IMR-90 (cell line): ENCODE data around the gene FBH1. TPM values are rescaled to one million over a fixed set of nuclear protein-coding genes. Genes with fewer than 3 reads are reported as not detected.

Experiments used
- ATAC-seq: fragments of 200-7000 bp; cut with Tn5 transposase; 2 replicates; pipeline ENCODE4 v1.9.1; 2020; ENCODE audit warnings: low read depth, mild to moderate bottlenecking, moderate library complexity
- BruUV-seq: library from RNA; stranded (reverse); fragments of 400-500 nt; replicated peaks from 2 replicates; lab custom pipeline; 2021; lab: Mats Ljungman, UMichigan
- CTCF ChIA-PET: fragments of 300-600 bp; formaldehyde crosslinking; extraction: SDS; loops from one replicate; lab custom pipeline; 2021; ENCODE audit warnings: antibody characterized with exemption; lab: Yijun Ruan, JAX
- POLR2A ChIA-PET: fragments of 300-600 bp; sonication (Branson Sonifier 250); formaldehyde crosslinking; loops from one replicate; lab custom pipeline; 2022; ENCODE audit warnings: antibody characterized with exemption; ENCODE audit not compliant: unreplicated experiment; lab: Charles Lee
- DNase-seq: peaks from one replicate; pipeline ENCODE4 v3.0.0; 2013
- H2AFZ ChIP-seq: replicated peaks from 2 replicates; pipeline ENCODE3; 2013; ENCODE audit warnings: low read length, mild to moderate bottlenecking; ENCODE audit not compliant: poor library complexity
- H2AK5ac ChIP-seq: 2 replicates; pipeline ENCODE4 v1.6.1; 2013; ENCODE audit warnings: low read depth, low read length, inconsistent platforms
- H2AK9ac ChIP-seq: replicated peaks from 2 replicates; pipeline ENCODE3; 2013; ENCODE audit warnings: mild to moderate bottlenecking, low read depth, low read length, moderate library complexity; ENCODE audit not compliant: poor library complexity
- H2BK120ac ChIP-seq: 2 replicates; pipeline ENCODE4 v1.6.1; 2013; ENCODE audit warnings: low read depth, low read length, inconsistent platforms
- H2BK15ac ChIP-seq: 3 replicates; pipeline ENCODE4 v1.6.1; 2013; ENCODE audit warnings: low read depth, low read length, inconsistent platforms
- H2BK20ac ChIP-seq: 2 replicates; pipeline ENCODE4 v1.6.1; 2013; ENCODE audit warnings: low read depth, mild to moderate bottlenecking, inconsistent platforms, low read length, moderate library complexity
- H2BK5ac ChIP-seq: 2 replicates; pipeline ENCODE4 v1.6.1; 2013; ENCODE audit warnings: mild to moderate bottlenecking, low read depth, low read length, inconsistent platforms; ENCODE audit not compliant: poor library complexity, severe bottlenecking
- H3K14ac ChIP-seq: replicated peaks from 2 replicates; pipeline ENCODE4 v1.6.1; 2013; ENCODE audit warnings: low read depth, low read length, inconsistent platforms
- H3K18ac ChIP-seq: 2 replicates; pipeline ENCODE4 v1.6.1; 2013; ENCODE audit warnings: low read depth, low read length, control low read depth
- H3K23ac ChIP-seq: 2 replicates; pipeline ENCODE4 v1.6.1; 2013; ENCODE audit warnings: low read depth, low read length, inconsistent platforms
- H3K27ac ChIP-seq: 2 replicates; pipeline ENCODE4 v1.5.1; 2013; ENCODE audit warnings: mild to moderate bottlenecking, control low read depth, low read length; ENCODE audit not compliant: insufficient read depth
- H3K27me3 ChIP-seq: 2 replicates; pipeline ENCODE4 v1.6.1; 2013; ENCODE audit warnings: low read length; ENCODE audit not compliant: control insufficient read depth, insufficient read depth
- H3K36me3 ChIP-seq: 2 replicates; pipeline ENCODE4 v1.6.1; 2013; ENCODE audit warnings: low read length, mixed read lengths; ENCODE audit not compliant: control insufficient read depth, insufficient read depth
- H3K4ac ChIP-seq: 2 replicates; pipeline ENCODE4 v1.6.1; 2013; ENCODE audit warnings: low read depth, low read length, inconsistent platforms
- H3K4me1 ChIP-seq: 2 replicates; pipeline ENCODE4 v1.6.1; 2013; ENCODE audit warnings: low read length, mixed read lengths; ENCODE audit not compliant: control insufficient read depth, insufficient read depth
- H3K4me2 ChIP-seq: 2 replicates; pipeline ENCODE4 v1.6.1; 2013; ENCODE audit warnings: low read depth, mild to moderate bottlenecking, control low read depth, low read length, moderate library complexity
- H3K4me3 ChIP-seq: 2 replicates; pipeline ENCODE4 v1.5.1; 2013; ENCODE audit warnings: low read depth, mild to moderate bottlenecking, control low read depth, low read length, moderate library complexity; ENCODE audit not compliant: insufficient read depth
- H3K56ac ChIP-seq: 2 replicates; pipeline ENCODE4 v1.6.1; 2013; ENCODE audit warnings: low read length, inconsistent platforms; ENCODE audit not compliant: insufficient read depth; ENCODE audit errors: extremely low read depth
- H3K79me1 ChIP-seq, 2 experiments: 2 replicates each; pipeline ENCODE4 v1.6.1; 2013; ENCODE audit warnings: low read length in 2 of 2, inconsistent platforms in 1 of 2, low read depth in 1 of 2
- H3K9ac ChIP-seq: 2 replicates; pipeline ENCODE4 v1.6.1; 2013; ENCODE audit warnings: low read depth, low read length, control low read depth
- H3K9me1 ChIP-seq: 2 replicates; pipeline ENCODE4 v1.6.1; 2013; ENCODE audit warnings: low read length, inconsistent platforms; ENCODE audit not compliant: insufficient read depth
- H3K9me3 ChIP-seq: 2 replicates; pipeline ENCODE4 v1.6.1; 2013; ENCODE audit warnings: low read length; ENCODE audit not compliant: control insufficient read depth, insufficient read depth
- H4K20me1 ChIP-seq: 2 replicates; pipeline ENCODE4 v1.6.1; 2013; ENCODE audit warnings: low read length, inconsistent platforms; ENCODE audit not compliant: insufficient read depth
- H4K5ac ChIP-seq: 2 replicates; pipeline ENCODE4 v1.6.1; 2013; ENCODE audit warnings: mild to moderate bottlenecking, low read depth, low read length, control low read depth
- H4K8ac ChIP-seq, 2 experiments: 2 replicates each; pipeline ENCODE4 v1.6.1; 2013; ENCODE audit warnings: low read depth in 2 of 2, low read length in 2 of 2, control low read depth in 1 of 2, inconsistent platforms in 1 of 2
- H4K91ac ChIP-seq: 2 replicates; pipeline ENCODE4 v1.6.1; 2013; ENCODE audit warnings: low read depth, low read length, inconsistent platforms; ENCODE audit not compliant: insufficient read depth
- BHLHE40 ChIP-seq: fragments of 150-350 bp; IDR thresholded peaks from 2 replicates; pipeline ENCODE4 v1.6.1; 2016; ENCODE audit warnings: mild to moderate bottlenecking, low read depth, low read length
- CEBPB ChIP-seq: IDR thresholded peaks from 2 replicates; pipeline ENCODE4 v1.6.1; 2012; ENCODE audit warnings: low read depth, low read length, improper control_type of control experiment
- CHD1 ChIP-seq: IDR thresholded peaks from 2 replicates; pipeline ENCODE4 v1.6.1; 2012; ENCODE audit warnings: low read depth, low read length, improper control_type of control experiment
- RAD21 ChIP-seq: IDR thresholded peaks from 2 replicates; pipeline ENCODE4 v1.6.1; 2012; ENCODE audit warnings: low read length, improper control_type of control experiment
- RCOR1 ChIP-seq: IDR thresholded peaks from 2 replicates; pipeline ENCODE4 v1.6.1; 2012; ENCODE audit warnings: mild to moderate bottlenecking, low read length, improper control_type of control experiment; ENCODE audit not compliant: insufficient replicate concordance
- RFX5 ChIP-seq: IDR thresholded peaks from 2 replicates; pipeline ENCODE4 v1.8.0; 2012; ENCODE audit warnings: low read depth, mild to moderate bottlenecking, low read length, moderate library complexity
- SMC3 ChIP-seq: fragments of 150-350 bp; IDR thresholded peaks from 2 replicates; pipeline ENCODE4 v1.6.1; 2016; ENCODE audit warnings: low read depth, mild to moderate bottlenecking, antibody characterized with exemption, low read length, moderate library complexity
- WGBS, 2 experiments: methylation state at CpG; one replicate each; pipeline versions ENCODE4 v1.1.5 to v1.1.7; 2013; ENCODE audit warnings: missing lambda C conversion rate in 2 of 2; ENCODE audit not compliant: insufficient read length in 1 of 2; ENCODE audit errors: extremely low coverage in 2 of 2; 5-methylcytosine and 5-hydroxymethylcytosine counted together
- dilution Hi-C: fragments of 300-500 bp; cut with HindIII; formaldehyde crosslinking; loops from one replicate; pipeline ENCODE4 v1.14.3; 2018; ENCODE audit warnings: low sequenced_read_pairs; ENCODE audit not compliant: unreplicated experiment
- in situ Hi-C: fragments of 300-500 bp; cut with MboI; formaldehyde crosslinking; loops from 3 replicates; pipeline ENCODE4 v1.14.3; 2019; ENCODE audit warnings: low sequenced_read_pairs, inconsistent platforms, mixed read lengths
- intact Hi-C: fragments of 100-400 bp; cut with micrococcal nuclease; formaldehyde crosslinking; loops from 2 replicates; pipeline ENCODE4 v1.10.0; 2022
- polyA plus RNA-seq, 3 experiments: library from polyadenylated mRNA; depleted of rRNA; stranded (reverse); fragments of >200 nt; gene quantifications; 2 replicates each; pipeline ENCODE4 v1.2.3, GENCODE V29; 2012; ENCODE audit warnings: low replicate concordance in 1 of 3
- total RNA-seq: library from RNA; depleted of rRNA; stranded (reverse); fragments of >200 nt; gene quantifications from 2 replicates; pipeline ENCODE4 v1.2.3, GENCODE V29; 2012

FBH1 gene
- total and polyA plus RNA-seq, 2 of the 4 experiments (the other 2 are of a cell fraction) = 59.3 to 72.2 TPM

DNA sequence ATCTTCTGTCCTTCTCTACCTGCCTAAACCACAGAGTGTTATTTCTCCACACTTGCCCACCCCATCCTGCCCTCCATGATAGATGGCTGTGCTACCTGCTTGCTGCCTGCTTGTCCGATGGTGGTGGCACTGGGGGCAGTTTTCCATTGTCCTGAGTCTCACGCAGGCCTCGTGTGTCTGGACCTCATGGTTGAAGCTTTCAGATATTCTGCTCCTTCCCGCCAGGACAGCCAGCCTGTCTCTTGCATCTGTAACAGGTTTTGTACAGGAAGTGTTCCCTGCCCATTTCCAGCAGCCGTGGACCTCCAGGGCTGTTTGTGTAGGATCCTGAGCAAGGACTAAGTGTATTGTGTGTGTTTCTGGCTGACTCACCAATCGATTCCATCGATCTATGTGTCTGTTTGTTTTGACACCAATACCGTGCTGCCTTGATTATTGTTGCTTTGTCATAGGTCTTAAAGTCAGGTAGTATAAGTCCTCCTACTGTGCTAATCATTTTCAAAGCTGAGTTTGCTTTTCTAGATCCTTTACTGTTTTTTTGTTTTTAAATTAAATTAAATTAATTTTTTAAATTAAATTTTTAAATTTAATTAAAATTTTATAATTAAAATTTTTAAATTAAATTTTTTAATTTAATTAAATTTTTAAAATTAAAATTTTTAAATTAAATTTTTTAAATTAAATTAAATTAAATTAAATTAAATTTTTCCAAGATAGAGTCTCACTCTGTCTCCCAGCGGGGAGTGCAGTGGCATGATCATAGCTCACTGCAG, 78.8 kb downstream of the FBH1 start:
- no peaks in the 10 kb centered on the region for H4K20me1 ChIP-seq
- no peak for ATAC-seq

More for the DNA sequence above, 78.8 kb downstream of the FBH1 start:
- 92% methylated on average over 2 of the region's 9 CpGs; no CpG with 5 or more reads in 1 of the 2 experiments for WGBS, 2 experiments
- no peaks in the 10 kb centered on the region for H3K9me3 ChIP-seq
- no peak overlapping the region for H2BK15ac ChIP-seq
- ChIA-PET POLR2A (no interaction called here), CTCF (no interaction called here)
- H3K27ac ChIP-seq = no peak overlapping the region
- intact Hi-C loops = no loop called here
- peaks cover 6% of the 10 kb centered on the region; the same call in 1 of the 2 replicates for H3K9me1 ChIP-seq
- H3K4ac ChIP-seq = no peak overlapping the region
- H3K9ac ChIP-seq = no peak overlapping the region
- no peak for TF ChIP-seq RFX5
- TF ChIP-seq RAD21 = no peak
- TF ChIP-seq CHD1 = no peak
- no peak for TF ChIP-seq BHLHE40
- TF ChIP-seq CEBPB = no peak
- no peak for TF ChIP-seq SMC3
- TF ChIP-seq RCOR1 = no peak
- no peaks in the 10 kb centered on the region for H3K27me3 ChIP-seq
- no peak overlapping the region for H3K56ac ChIP-seq
- DNase-seq = no peak
- H3K4me1 ChIP-seq = peaks cover 2% of the 10 kb centered on the region; the same call in 1 of the 2 replicates
- no peak overlapping the region for H3K4me2 ChIP-seq
- H4K8ac ChIP-seq = no peak overlapping the region
- in situ Hi-C loops = no loop called here
- H2AK9ac ChIP-seq = no peak overlapping the region
- H3K14ac ChIP-seq = no peak overlapping the region
- peak overlapping the region; percentile 30; the same call in 1 of the 2 replicates for H2AK5ac ChIP-seq
- dilution Hi-C loops = no loop called here
- H2AFZ ChIP-seq = no peak overlapping the region
- BruUV-seq = no TSS peak
- H3K18ac ChIP-seq = no peak overlapping the region
- H4K5ac ChIP-seq = no peak overlapping the region
- H4K91ac ChIP-seq = no peak overlapping the region
- no peak overlapping the region for H3K4me3 ChIP-seq
- H3K79me1 ChIP-seq = peaks cover 3 to 54% of the 10 kb centered on the region in 2 experiments; a peak in 2 of 4 replicates
- no peak overlapping the region for H3K23ac ChIP-seq
- no peak overlapping the region for H2BK5ac ChIP-seq
- H2BK20ac ChIP-seq = no peak overlapping the region
- H2BK120ac ChIP-seq = no peak overlapping the region
- H3K36me3 ChIP-seq = peaks cover 2% of the 10 kb centered on the region; the same call in 1 of the 2 replicates
